K562 (cell line): ENCODE measurements around the gene SMG9. TPM values are rescaled to one million over a fixed set of nuclear protein-coding genes. Genes with fewer than 3 reads are reported as not detected.

ENCODE experiments used
- CAMTA2 ChIP-seq: fragments of 250-450 bp; sonication (Bioruptor Pico); conservative IDR thresholded peaks from 2 replicates; pipeline ENCODE4 v1.5.1; 2022
- CREB1 ChIP-seq, 2 experiments: sonication (generic) in 1 of 2; formaldehyde crosslinking in 1 of 2; IDR thresholded peaks; 2 replicates each; pipeline versions ENCODE4 v1.6.1 to v1.8.0; 2012 to 2022; ENCODE audit warnings: inconsistent platforms in 1 of 2, mild to moderate bottlenecking in 1 of 2, missing genetic modification reagents in 1 of 2, moderate library complexity in 1 of 2
- ETV5 ChIP-seq: sonication (generic); formaldehyde crosslinking; IDR thresholded peaks from 2 replicates; pipeline ENCODE4 v1.4.0; 2020; ENCODE audit warnings: low read depth, mild to moderate bottlenecking, missing genetic modification reagents
- GTF2F1 ChIP-seq: IDR thresholded peaks from 2 replicates; pipeline ENCODE4 v1.6.1; 2011; ENCODE audit warnings: low read depth, low read length, improper control_type of control experiment
- MECOM ChIP-seq: fragments of 250-450 bp; sonication (Bioruptor Pico); IDR thresholded peaks from 2 replicates; pipeline ENCODE4 v1.8.0; 2022; ENCODE audit warnings: inconsistent platforms
- MED1 ChIP-seq: sonication (generic); formaldehyde crosslinking; IDR thresholded peaks from 2 replicates; pipeline ENCODE4 v1.8.1; 2023; ENCODE audit warnings: missing genetic modification reagents, borderline replicate concordance
- RFX1 ChIP-seq: fragments of 450-650 bp; IDR thresholded peaks from 2 replicates; pipeline ENCODE4 v1.6.1; 2016; ENCODE audit warnings: mild to moderate bottlenecking, moderate library complexity
- TCF3 ChIP-seq: sonication (generic); formaldehyde crosslinking; IDR thresholded peaks from 2 replicates; pipeline ENCODE4 v1.4.0; 2020; ENCODE audit warnings: mild to moderate bottlenecking, missing genetic modification reagents
- U2AF1 ChIP-seq: fragments of 200-400 bp; formaldehyde crosslinking; optimal IDR thresholded peaks from 2 replicates; pipeline ENCODE3; 2017; ENCODE audit warnings: mild to moderate bottlenecking, low read depth, low read length, moderate library complexity
- ZBTB1 ChIP-seq: sonication (generic); formaldehyde crosslinking; IDR thresholded peaks from 2 replicates; pipeline ENCODE4 v1.8.1; 2023; ENCODE audit warnings: missing genetic modification reagents, low read depth, mild to moderate bottlenecking, borderline replicate concordance
- ZNF764 ChIP-seq: fragments of 250-450 bp; sonication (Bioruptor Pico); IDR thresholded peaks from 2 replicates; pipeline ENCODE4 v1.4.0; 2020; ENCODE audit warnings: low read depth, mild to moderate bottlenecking, moderate library complexity
- ZNF780A ChIP-seq: fragments of 250-450 bp; sonication (Bioruptor Pico); IDR thresholded peaks from 2 replicates; pipeline ENCODE4 v1.5.0; 2021; ENCODE audit warnings: mild to moderate bottlenecking
- ZNF79 ChIP-seq: fragments of 250-450 bp; sonication (Bioruptor Pico); IDR thresholded peaks from 2 replicates; pipeline ENCODE4 v1.4.0; 2020; ENCODE audit warnings: low read depth, mild to moderate bottlenecking, moderate library complexity
- polyA plus RNA-seq, 8 experiments: library from polyadenylated mRNA; depleted of rRNA in 4 of 8; stranded (reverse) in 5 of 8; unstranded in 3 of 8; fragments of >200 nt; fragmentation: Nextera tagmentation in 2 of 8; fragmentation: Illumina TruSeq in 1 of 8; extraction: Ambion mirVana in 2 of 8; extraction: Trizol in 1 of 8; gene quantifications; 2 replicates each; pipeline versions ENCODE4 v1.2.1 to v1.2.3, GENCODE V29; 2011 to 2014; ENCODE audit warnings: inconsistent platforms in 1 of 8, missing spikeins in 1 of 8
- total RNA-seq, 7 experiments: library from RNA; depleted of rRNA in 6 of 7; stranded (reverse); fragments of >200 nt in 6 of 7; fragmentation: Illumina TruSeq in 2 of 7; extraction: Trizol in 2 of 7; gene quantifications; 2 replicates each; pipeline versions ENCODE4 v1.2.1 to v1.2.3, GENCODE V29; 2011 to 2021; ENCODE audit warnings: low replicate concordance in 1 of 7
- TF ChIP-seq, protein P1 (sequence below): sonication (generic); formaldehyde crosslinking; IDR thresholded peaks from 2 replicates; pipeline ENCODE4 v1.5.0; 2020; ENCODE audit warnings: missing genetic modification reagents
- TF ChIP-seq, protein P2 (sequence below), 2 experiments: fragments of 450-650 bp in 1 of 2; IDR thresholded peaks; 2 replicates each; pipeline ENCODE4 v1.6.1; 2011 to 2017; ENCODE audit warnings: low read depth in 2 of 2, antibody characterized with exemption in 1 of 2, borderline replicate concordance in 1 of 2, low read length in 1 of 2, mild to moderate bottlenecking in 1 of 2, mixed read lengths in 1 of 2; ENCODE audit not compliant: control insufficient read depth in 1 of 2
- TF ChIP-seq, protein P3 (sequence below): conservative IDR thresholded peaks from 2 replicates; pipeline ENCODE4 v1.6.1; 2011; ENCODE audit warnings: low read depth, mild to moderate bottlenecking, low read length; ENCODE audit not compliant: control insufficient read depth
- TF ChIP-seq, protein P4 (sequence below): fragments of 200-800 bp; sonication (Bioruptor generic); IDR thresholded peaks from 2 replicates; pipeline ENCODE4 v1.6.1; 2017; ENCODE audit warnings: missing genetic modification characterization, missing compliant biosample characterization
- TF ChIP-seq, protein P5 (sequence below): fragments of 450-650 bp; IDR thresholded peaks from 2 replicates; pipeline ENCODE4 v1.6.1; 2017; ENCODE audit warnings: antibody characterized with exemption

The SMG9 gene
- total and polyA plus RNA-seq, 9 of the 15 experiments (the other 6 are each of a cell fraction or from before 2014, with no cell fraction given), result 1.7 to 79.7 (median 40.2) TPM

DNA sequence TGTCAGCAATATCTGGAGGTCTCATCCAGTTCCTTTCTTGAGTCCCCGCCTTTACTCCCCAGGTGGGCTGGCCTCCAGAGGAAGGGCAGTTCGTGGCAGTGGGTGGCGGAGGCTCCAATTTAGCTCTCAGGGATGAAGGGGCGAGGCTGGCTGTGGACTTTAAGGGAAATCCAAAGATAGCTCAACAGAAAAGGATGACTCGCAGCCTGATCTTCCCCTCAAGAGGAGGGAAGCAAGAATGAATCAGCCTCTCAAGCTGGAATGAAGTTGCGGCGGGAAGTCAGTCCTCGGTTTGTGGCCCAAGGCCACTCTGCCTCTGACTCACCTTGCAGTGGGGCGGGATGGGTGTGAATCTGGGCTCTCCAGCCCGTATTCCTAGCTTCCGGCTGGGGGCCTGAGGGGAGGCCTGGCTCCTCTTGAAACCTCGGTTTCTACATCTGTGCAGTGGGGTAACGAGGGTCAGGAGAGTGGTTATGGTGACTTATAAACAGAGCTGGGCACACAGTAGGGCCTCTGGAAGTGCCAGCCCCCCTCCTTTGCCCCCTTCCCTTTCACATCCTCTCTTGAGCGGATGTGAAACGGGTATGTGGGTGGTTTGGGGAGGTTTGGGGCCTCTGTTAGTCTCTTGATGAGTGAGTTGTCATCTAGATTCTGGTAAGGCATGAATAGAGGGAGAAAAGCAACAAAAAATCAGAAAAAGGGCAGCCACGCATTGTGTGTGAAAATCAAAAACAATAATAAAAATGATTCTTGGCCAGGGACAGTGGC lies 10.5 kb upstream of the SMG9 start (continued):
- TF ChIP-seq, protein P1, sequence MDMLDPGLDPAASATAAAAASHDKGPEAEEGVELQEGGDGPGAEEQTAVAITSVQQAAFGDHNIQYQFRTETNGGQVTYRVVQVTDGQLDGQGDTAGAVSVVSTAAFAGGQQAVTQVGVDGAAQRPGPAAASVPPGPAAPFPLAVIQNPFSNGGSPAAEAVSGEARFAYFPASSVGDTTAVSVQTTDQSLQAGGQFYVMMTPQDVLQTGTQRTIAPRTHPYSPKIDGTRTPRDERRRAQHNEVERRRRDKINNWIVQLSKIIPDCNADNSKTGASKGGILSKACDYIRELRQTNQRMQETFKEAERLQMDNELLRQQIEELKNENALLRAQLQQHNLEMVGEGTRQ (CRISPR knock-in tag), result no peak
- TF ChIP-seq, protein P2, sequence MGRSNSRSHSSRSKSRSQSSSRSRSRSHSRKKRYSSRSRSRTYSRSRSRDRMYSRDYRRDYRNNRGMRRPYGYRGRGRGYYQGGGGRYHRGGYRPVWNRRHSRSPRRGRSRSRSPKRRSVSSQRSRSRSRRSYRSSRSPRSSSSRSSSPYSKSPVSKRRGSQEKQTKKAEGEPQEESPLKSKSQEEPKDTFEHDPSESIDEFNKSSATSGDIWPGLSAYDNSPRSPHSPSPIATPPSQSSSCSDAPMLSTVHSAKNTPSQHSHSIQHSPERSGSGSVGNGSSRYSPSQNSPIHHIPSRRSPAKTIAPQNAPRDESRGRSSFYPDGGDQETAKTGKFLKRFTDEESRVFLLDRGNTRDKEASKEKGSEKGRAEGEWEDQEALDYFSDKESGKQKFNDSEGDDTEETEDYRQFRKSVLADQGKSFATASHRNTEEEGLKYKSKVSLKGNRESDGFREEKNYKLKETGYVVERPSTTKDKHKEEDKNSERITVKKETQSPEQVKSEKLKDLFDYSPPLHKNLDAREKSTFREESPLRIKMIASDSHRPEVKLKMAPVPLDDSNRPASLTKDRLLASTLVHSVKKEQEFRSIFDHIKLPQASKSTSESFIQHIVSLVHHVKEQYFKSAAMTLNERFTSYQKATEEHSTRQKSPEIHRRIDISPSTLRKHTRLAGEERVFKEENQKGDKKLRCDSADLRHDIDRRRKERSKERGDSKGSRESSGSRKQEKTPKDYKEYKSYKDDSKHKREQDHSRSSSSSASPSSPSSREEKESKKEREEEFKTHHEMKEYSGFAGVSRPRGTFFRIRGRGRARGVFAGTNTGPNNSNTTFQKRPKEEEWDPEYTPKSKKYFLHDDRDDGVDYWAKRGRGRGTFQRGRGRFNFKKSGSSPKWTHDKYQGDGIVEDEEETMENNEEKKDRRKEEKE (IDR thresholded peaks at IDR 0.05; ENCODE audit: borderline replicate concordance in 1 of 2, control insufficient read depth in 1 of 2, low read depth in 2 of 2, low read length in 1 of 2), result no peak
- no peak for TF ChIP-seq ZNF764 (CRISPR knock-in tag)
- TF ChIP-seq MED1, result no peak
- no peak for TF ChIP-seq MECOM
- TF ChIP-seq ZNF79 (CRISPR knock-in tag), result no peak
- peak; percentile 61; the same call in 1 of the 2 replicates for TF ChIP-seq ZBTB1 (CRISPR knock-in tag)
- TF ChIP-seq, protein P3, sequence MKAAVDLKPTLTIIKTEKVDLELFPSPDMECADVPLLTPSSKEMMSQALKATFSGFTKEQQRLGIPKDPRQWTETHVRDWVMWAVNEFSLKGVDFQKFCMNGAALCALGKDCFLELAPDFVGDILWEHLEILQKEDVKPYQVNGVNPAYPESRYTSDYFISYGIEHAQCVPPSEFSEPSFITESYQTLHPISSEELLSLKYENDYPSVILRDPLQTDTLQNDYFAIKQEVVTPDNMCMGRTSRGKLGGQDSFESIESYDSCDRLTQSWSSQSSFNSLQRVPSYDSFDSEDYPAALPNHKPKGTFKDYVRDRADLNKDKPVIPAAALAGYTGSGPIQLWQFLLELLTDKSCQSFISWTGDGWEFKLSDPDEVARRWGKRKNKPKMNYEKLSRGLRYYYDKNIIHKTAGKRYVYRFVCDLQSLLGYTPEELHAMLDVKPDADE, result no peak
- no peak for TF ChIP-seq CREB1 (IDR thresholded peaks at IDR 0.05)
- TF ChIP-seq CREB1 (CRISPR knock-in tag; IDR thresholded peaks at IDR 0.05), result no peak
- TF ChIP-seq RFX1, result no peak
- peak; percentile 81 for TF ChIP-seq ETV5 (CRISPR knock-in tag)
- TF ChIP-seq GTF2F1, result no peak
- no peak for TF ChIP-seq CAMTA2
- TF ChIP-seq, protein P4, sequence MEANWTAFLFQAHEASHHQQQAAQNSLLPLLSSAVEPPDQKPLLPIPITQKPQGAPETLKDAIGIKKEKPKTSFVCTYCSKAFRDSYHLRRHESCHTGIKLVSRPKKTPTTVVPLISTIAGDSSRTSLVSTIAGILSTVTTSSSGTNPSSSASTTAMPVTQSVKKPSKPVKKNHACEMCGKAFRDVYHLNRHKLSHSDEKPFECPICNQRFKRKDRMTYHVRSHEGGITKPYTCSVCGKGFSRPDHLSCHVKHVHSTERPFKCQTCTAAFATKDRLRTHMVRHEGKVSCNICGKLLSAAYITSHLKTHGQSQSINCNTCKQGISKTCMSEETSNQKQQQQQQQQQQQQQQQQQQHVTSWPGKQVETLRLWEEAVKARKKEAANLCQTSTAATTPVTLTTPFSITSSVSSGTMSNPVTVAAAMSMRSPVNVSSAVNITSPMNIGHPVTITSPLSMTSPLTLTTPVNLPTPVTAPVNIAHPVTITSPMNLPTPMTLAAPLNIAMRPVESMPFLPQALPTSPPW (CRISPR knock-in tag), result peak; percentile 47; the same call in 1 of the 2 replicates
- no peak for TF ChIP-seq ZNF780A (CRISPR knock-in tag)
- no peak for TF ChIP-seq U2AF1
- TF ChIP-seq TCF3 (CRISPR knock-in tag), result peak; percentile 38; the same call in 1 of the 2 replicates
- TF ChIP-seq, protein P5, sequence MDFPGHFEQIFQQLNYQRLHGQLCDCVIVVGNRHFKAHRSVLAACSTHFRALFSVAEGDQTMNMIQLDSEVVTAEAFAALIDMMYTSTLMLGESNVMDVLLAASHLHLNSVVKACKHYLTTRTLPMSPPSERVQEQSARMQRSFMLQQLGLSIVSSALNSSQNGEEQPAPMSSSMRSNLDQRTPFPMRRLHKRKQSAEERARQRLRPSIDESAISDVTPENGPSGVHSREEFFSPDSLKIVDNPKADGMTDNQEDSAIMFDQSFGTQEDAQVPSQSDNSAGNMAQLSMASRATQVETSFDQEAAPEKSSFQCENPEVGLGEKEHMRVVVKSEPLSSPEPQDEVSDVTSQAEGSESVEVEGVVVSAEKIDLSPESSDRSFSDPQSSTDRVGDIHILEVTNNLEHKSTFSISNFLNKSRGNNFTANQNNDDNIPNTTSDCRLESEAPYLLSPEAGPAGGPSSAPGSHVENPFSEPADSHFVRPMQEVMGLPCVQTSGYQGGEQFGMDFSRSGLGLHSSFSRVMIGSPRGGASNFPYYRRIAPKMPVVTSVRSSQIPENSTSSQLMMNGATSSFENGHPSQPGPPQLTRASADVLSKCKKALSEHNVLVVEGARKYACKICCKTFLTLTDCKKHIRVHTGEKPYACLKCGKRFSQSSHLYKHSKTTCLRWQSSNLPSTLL, result no peak
